PC-3 (cell line): ENCODE results near the gene STXBP5L. TPM values are rescaled to one million over a fixed set of nuclear protein-coding genes. Genes with fewer than 3 reads are reported as not detected.
"Not testable (repeated sequence)": the region's sequence is repeated elsewhere in the genome, so short reads cannot be mapped to it uniquely, and the experiment has no call there.

Experiments
- ATAC-seq: fragments of 200-7000 bp; cut with Tn5 transposase; 2 replicates; pipeline ENCODE4 v1.9.1; 2020; ENCODE audit warnings: mild to moderate bottlenecking, moderate library complexity
- BruUV-seq: library from RNA; stranded (reverse); fragments of 400-500 nt; replicated peaks from 2 replicates; lab custom pipeline; 2021; lab: Mats Ljungman, UMichigan
- CTCF ChIA-PET: fragments of 300-600 bp; sonication (Branson Sonifier 250); formaldehyde crosslinking; loops from one replicate; lab custom pipeline; 2022; ENCODE audit warnings: antibody characterized with exemption; lab: Charles Lee
- POLR2A ChIA-PET: fragments of 300-600 bp; sonication (Branson Sonifier 250); formaldehyde crosslinking; loops from one replicate; lab custom pipeline; 2022; ENCODE audit warnings: antibody characterized with exemption; ENCODE audit not compliant: unreplicated experiment; lab: Charles Lee
- DNase-seq: peaks from one replicate; pipeline ENCODE4 v3.0.0-alpha.2; 2015
- H2AFZ ChIP-seq: fragments of 300-600 bp; sonication (generic); 2 replicates; pipeline ENCODE4 v1.6.0; 2016; ENCODE audit warnings: antibody characterized with exemption, low read length
- H3F3A ChIP-seq: fragments of 300-600 bp; sonication (generic); one replicate; pipeline ENCODE4 v1.6.0; 2017; ENCODE audit warnings: antibody characterized with exemption, low read length, control low read depth, mild to moderate bottlenecking; ENCODE audit not compliant: unreplicated experiment
- H3K27ac ChIP-seq: fragments of 300-600 bp; sonication (generic); 2 replicates; pipeline ENCODE4 v1.5.1; 2016; ENCODE audit warnings: mild to moderate bottlenecking, low read length
- H3K27me3 ChIP-seq: fragments of 300-600 bp; sonication (generic); 2 replicates; pipeline ENCODE4 v1.6.1; 2016; ENCODE audit warnings: low read length, mixed read lengths
- H3K36me3 ChIP-seq: fragments of 300-600 bp; sonication (generic); 2 replicates; pipeline ENCODE4 v1.6.1; 2016; ENCODE audit warnings: low read depth, mixed run types, low read length, mixed read lengths
- H3K4me1 ChIP-seq: fragments of 300-600 bp; sonication (generic); 2 replicates; pipeline ENCODE4 v1.5.1; 2016; ENCODE audit warnings: low read length; ENCODE audit not compliant: insufficient read depth
- H3K4me2 ChIP-seq: fragments of 300-600 bp; sonication (generic); 2 replicates; pipeline ENCODE4 v1.6.0; 2016; ENCODE audit warnings: low read length
- H3K4me3 ChIP-seq: fragments of 300-600 bp; sonication (generic); 2 replicates; pipeline ENCODE4 v1.5.1; 2016; ENCODE audit warnings: mild to moderate bottlenecking, low read length, mixed read lengths
- H3K79me2 ChIP-seq: fragments of 300-600 bp; sonication (generic); 2 replicates; pipeline ENCODE4 v1.6.1; 2017; ENCODE audit warnings: low read length, mixed read lengths
- H3K9ac ChIP-seq: fragments of 300-600 bp; sonication (generic); 2 replicates; pipeline ENCODE4 v1.6.0; 2016; ENCODE audit warnings: mild to moderate bottlenecking, low read length
- H3K9me2 ChIP-seq: fragments of 300-600 bp; sonication (generic); replicated peaks from 2 replicates; pipeline ENCODE4 v1.6.1; 2016; ENCODE audit warnings: mixed run types, low read length, mixed read lengths
- H3K9me3 ChIP-seq: fragments of 300-600 bp; sonication (generic); 2 replicates; pipeline ENCODE4 v1.6.1; 2016; ENCODE audit warnings: low read length, mixed read lengths
- H4K20me1 ChIP-seq: fragments of 300-600 bp; sonication (generic); 2 replicates; pipeline ENCODE4 v1.6.1; 2016; ENCODE audit warnings: low read length, mixed read lengths
- CTCF ChIP-seq: fragments of 300-600 bp; sonication (generic); conservative IDR thresholded peaks from 2 replicates; pipeline ENCODE4 v1.5.1; 2017; ENCODE audit warnings: antibody characterized with exemption, low read depth, mild to moderate bottlenecking, low read length
- EZH2 ChIP-seq: fragments of 300-600 bp; sonication (generic); IDR thresholded peaks from one replicate; pipeline ENCODE4 v1.6.1; 2017; ENCODE audit warnings: antibody characterized with exemption, mild to moderate bottlenecking, low read length; ENCODE audit not compliant: unreplicated experiment
- EZH2phosphoT487 ChIP-seq: fragments of 300-600 bp; sonication (generic); IDR thresholded peaks from 2 replicates; pipeline ENCODE4 v1.6.1; 2018; ENCODE audit warnings: mild to moderate bottlenecking, antibody characterized with exemption, low read length, borderline replicate concordance
- intact Hi-C: fragments of 100-400 bp; cut with micrococcal nuclease; formaldehyde crosslinking; loops from 2 replicates; pipeline ENCODE4 v1.9.0; 2023
- total RNA-seq: library from RNA; depleted of rRNA; stranded (reverse); fragments of >200 nt; gene quantifications from 2 replicates; pipeline ENCODE4 v1.2.3, GENCODE V29; 2014

Gene STXBP5L
- total RNA-seq, 1 experiment from 2014 or later, result not detected

- no peaks in the 10 kb centered on the region for H4K20me1 ChIP-seq
- H2AFZ ChIP-seq, result no peak overlapping the region
- H3K4me2 ChIP-seq, result no peak overlapping the region
- CTCF ChIA-PET, result no interaction called here
- intact Hi-C loops, result no loop called here
- DNase-seq (no peak), ATAC-seq (no peak)
- no peaks in the 10 kb centered on the region for H3K79me2 ChIP-seq
- no peaks in the 10 kb centered on the region for H3K4me1 ChIP-seq
- H3K27me3 ChIP-seq, result peaks cover 12% of the 10 kb centered on the region; the same call in 1 of the 2 replicates
- H3F3A ChIP-seq, result no peaks in the 10 kb centered on the region
- no peak overlapping the region for H3K27ac ChIP-seq
- POLR2A ChIA-PET, result no interaction called here
- no peaks in the 10 kb centered on the region for H3K9me3 ChIP-seq
- no TSS peak for BruUV-seq
- no peak for TF ChIP-seq CTCF
- H3K9ac ChIP-seq, result no peak overlapping the region
- H3K9me2 ChIP-seq, result no peaks in the 10 kb centered on the region
- H3K36me3 ChIP-seq, result no peaks in the 10 kb centered on the region
- no peak overlapping the region for H3K4me3 ChIP-seq
Observed at GRCh38 chr3:121202573-121202972, 294.6 kb downstream of the STXBP5L start.

DNA sequence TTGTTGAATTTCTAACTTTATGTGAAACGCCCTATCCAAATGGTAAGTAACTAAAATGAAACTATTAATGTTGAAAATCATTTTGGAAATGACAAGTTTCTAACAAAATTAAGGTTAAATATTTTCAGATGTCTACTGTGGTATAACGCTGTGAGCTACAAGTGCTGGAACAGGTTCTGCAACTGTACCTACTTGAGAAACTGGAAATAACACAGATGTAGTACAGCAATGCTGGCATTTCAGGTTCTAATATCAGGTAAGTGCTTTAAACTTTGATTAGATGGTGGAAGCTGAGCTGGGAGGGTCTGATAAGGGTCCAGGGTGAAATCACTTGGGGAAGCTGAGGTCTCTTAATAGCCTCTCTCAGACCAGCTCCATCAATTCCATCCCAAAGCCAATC, 315.1 kb downstream of the STXBP5L start:
- Histone ChIP-seq H2AFZ (no peak overlapping the region), H3K27ac (no peak overlapping the region), H3K9ac (no peak overlapping the region), H3K9me2 (no peaks in the 10 kb centered on the region), H3K4me2 (no peak overlapping the region), H3K9me3 (no peaks in the 10 kb centered on the region), H3K79me2 (no peaks in the 10 kb centered on the region), H3K4me1 (no peaks in the 10 kb centered on the region), H3F3A (no peaks in the 10 kb centered on the region), H3K27me3 (peaks cover 5% of the 10 kb centered on the region; the same call in 1 of the 2 replicates), H3K4me3 (no peak overlapping the region), H4K20me1 (no peaks in the 10 kb centered on the region), H3K36me3 (no peaks in the 10 kb centered on the region)
- intact Hi-C loops, result no loop called here
- ATAC-seq, result no peak
- ChIA-PET CTCF (no interaction called here), POLR2A (no interaction called here)
- DNase-seq, result no peak
- TF ChIP-seq EZH2phosphoT487 (no peak), CTCF (no peak), EZH2 (no peak)
- BruUV-seq, result no TSS peak

DNA sequence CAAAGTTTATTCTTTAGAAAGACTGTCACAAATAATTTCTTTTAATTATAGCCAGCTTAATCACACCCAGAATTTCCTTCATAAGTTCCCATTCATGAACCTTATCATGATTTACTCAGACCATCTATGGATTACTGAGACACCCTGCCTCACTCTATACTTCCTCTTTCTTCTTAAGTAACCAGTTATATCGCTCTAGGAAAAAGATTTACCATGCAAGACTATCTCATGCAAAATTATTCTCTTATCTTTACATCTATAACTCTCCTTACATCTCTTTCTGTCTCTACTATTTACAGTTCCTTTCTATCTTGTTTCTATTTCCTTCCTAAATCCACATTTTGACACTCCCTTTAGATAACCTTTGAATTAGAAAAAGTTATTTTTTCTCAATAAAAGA, 321.0 kb downstream of the STXBP5L start:
- TF ChIP-seq CTCF, result no peak
- TF ChIP-seq EZH2, result no peak
- TF ChIP-seq EZH2phosphoT487, result no peak
- H3K9me3 ChIP-seq, result no peaks in the 10 kb centered on the region
- no peaks in the 10 kb centered on the region for H3K9me2 ChIP-seq
- no peaks in the 10 kb centered on the region for H3K36me3 ChIP-seq
- H2AFZ ChIP-seq, result no peak overlapping the region
- DNase-seq (no peak), ATAC-seq (no peak)
- peaks cover 10% of the 10 kb centered on the region for H3K4me1 ChIP-seq
- H4K20me1 ChIP-seq, result no peaks in the 10 kb centered on the region
- intact Hi-C loops, result no loop called here
- POLR2A ChIA-PET, result no interaction called here
- no peak overlapping the region for H3K9ac ChIP-seq
- no peaks in the 10 kb centered on the region for H3K27me3 ChIP-seq
- no peaks in the 10 kb centered on the region for H3K79me2 ChIP-seq
- CTCF ChIA-PET, result no interaction called here
- H3K4me2 ChIP-seq, result no peak overlapping the region
- H3F3A ChIP-seq, result no peaks in the 10 kb centered on the region
- BruUV-seq, result no TSS peak
- H3K4me3 ChIP-seq, result no peak overlapping the region
- H3K27ac ChIP-seq, result no peak overlapping the region

- H3K36me3 ChIP-seq, H3K9me3 ChIP-seq, H3K9me2 ChIP-seq, H3F3A ChIP-seq, H3K79me2 ChIP-seq, H3K4me2 ChIP-seq, BruUV-seq, POLR2A ChIA-PET, H3K27me3 ChIP-seq, H3K9ac ChIP-seq, H2AFZ ChIP-seq, H3K27ac ChIP-seq, H4K20me1 ChIP-seq, DNase-seq, H3K4me3 ChIP-seq: not testable (repeated sequence)
- peaks cover 10% of the 10 kb centered on the region for H3K4me1 ChIP-seq
- intact Hi-C loops, result loop anchor here (1.0 kb wide), 1 partner anchor 66 kb away; no protein-coding TSS in a partner anchor
- peak; percentile 81 for ATAC-seq
- CTCF ChIA-PET, result interaction anchor here (0.6 kb wide), 1 partner anchor 263 kb away, joined by 4 read pairs; no protein-coding TSS in a partner anchor
Observed at GRCh38 chr3:121230194-121230593, 322.2 kb downstream of the STXBP5L start.
